K562 (cell line): ENCODE measurements around the gene NTRK1. TPM values are rescaled to one million over a fixed set of nuclear protein-coding genes. Genes with fewer than 3 reads are reported as not detected.

ENCODE experiments used
- BMI1 ChIP-seq: fragments of 150-350 bp; IDR thresholded peaks from 2 replicates; pipeline ENCODE4 v1.6.1; 2014; ENCODE audit warnings: low read length
- HIVEP1 ChIP-seq: fragments of 250-450 bp; sonication (Bioruptor Pico); IDR thresholded peaks from 2 replicates; pipeline ENCODE4 v1.4.0; 2020; ENCODE audit warnings: mild to moderate bottlenecking
- MAFF ChIP-seq: IDR thresholded peaks from 2 replicates; pipeline ENCODE4 v1.6.1; 2012; ENCODE audit warnings: low read length, improper control_type of control experiment
- MCM7 ChIP-seq, 2 experiments: fragments of 450-650 bp; IDR thresholded peaks; 2 replicates each; pipeline ENCODE4 v1.6.1; 2016 to 2018
- NKRF ChIP-seq: fragments of 450-650 bp; IDR thresholded peaks from 2 replicates; pipeline ENCODE4 v1.6.1; 2016; ENCODE audit warnings: borderline replicate concordance
- NUFIP1 ChIP-seq: fragments of 450-650 bp; IDR thresholded peaks from 2 replicates; pipeline ENCODE4 v1.6.1; 2018; ENCODE audit not compliant: partially characterized antibody
- PATZ1 ChIP-seq: fragments of 250-450 bp; sonication (Bioruptor Pico); IDR thresholded peaks from 2 replicates; pipeline ENCODE4 v1.5.0; 2020; ENCODE audit warnings: mild to moderate bottlenecking, borderline replicate concordance
- TAF1 ChIP-seq: IDR thresholded peaks from 2 replicates; pipeline ENCODE4 v1.6.1; 2011; ENCODE audit warnings: mild to moderate bottlenecking, low read length, moderate library complexity; ENCODE audit not compliant: insufficient read depth, control insufficient read depth, severe bottlenecking; ENCODE audit errors: extremely low read depth
- TEAD4 ChIP-seq, 2 experiments: sonication (generic) in 1 of 2; formaldehyde crosslinking in 1 of 2; IDR thresholded peaks; 2 replicates each; pipeline versions ENCODE4 v1.6.1 to v1.8.0; 2012 to 2022; ENCODE audit warnings: borderline replicate concordance in 1 of 2, inconsistent platforms in 1 of 2, low read length in 1 of 2, mild to moderate bottlenecking in 1 of 2, missing genetic modification reagents in 1 of 2
- ZBTB2 ChIP-seq: fragments of 450-650 bp; IDR thresholded peaks from 2 replicates; pipeline ENCODE4 v1.6.1; 2016; ENCODE audit warnings: antibody characterized with exemption
- ZC3H8 ChIP-seq: fragments of 450-650 bp; IDR thresholded peaks from 2 replicates; pipeline ENCODE4 v1.6.1; 2017
- ZFP1 ChIP-seq: fragments of 450-650 bp; formaldehyde crosslinking; IDR thresholded peaks from 2 replicates; pipeline ENCODE4 v1.4.0; 2020; ENCODE audit warnings: mild to moderate bottlenecking, mixed read lengths
- ZNF407 ChIP-seq: fragments of 450-650 bp; IDR thresholded peaks from 2 replicates; pipeline ENCODE4 v1.6.1; 2016; ENCODE audit warnings: low read depth
- polyA plus RNA-seq, 8 experiments: library from polyadenylated mRNA; depleted of rRNA in 4 of 8; stranded (reverse) in 5 of 8; unstranded in 3 of 8; fragments of >200 nt; fragmentation: Nextera tagmentation in 2 of 8; fragmentation: Illumina TruSeq in 1 of 8; extraction: Ambion mirVana in 2 of 8; extraction: Trizol in 1 of 8; gene quantifications; 2 replicates each; pipeline versions ENCODE4 v1.2.1 to v1.2.3, GENCODE V29; 2011 to 2014; ENCODE audit warnings: inconsistent platforms in 1 of 8, missing spikeins in 1 of 8
- total RNA-seq, 7 experiments: library from RNA; depleted of rRNA in 6 of 7; stranded (reverse); fragments of >200 nt in 6 of 7; fragmentation: Illumina TruSeq in 2 of 7; extraction: Trizol in 2 of 7; gene quantifications; 2 replicates each; pipeline versions ENCODE4 v1.2.1 to v1.2.3, GENCODE V29; 2011 to 2021; ENCODE audit warnings: low replicate concordance in 1 of 7

The NTRK1 gene
- total and polyA plus RNA-seq, 9 of the 15 experiments (the other 6 are each of a cell fraction or from before 2014, with no cell fraction given), result 0.46 to 30.0 (median 7.9) TPM

GRCh38 chr1:156813750-156814570 is 46.7 kb upstream of the NTRK1 start (continued):
- no peak for TF ChIP-seq HIVEP1 (CRISPR knock-in tag)
- peak; percentile 15 for TF ChIP-seq NUFIP1
- TF ChIP-seq NKRF, result peak; percentile 92
- no peak for TF ChIP-seq TEAD4 (IDR thresholded peaks at IDR 0.05; ENCODE audit: low read length)
- no peak for TF ChIP-seq TEAD4 (CRISPR knock-in tag; IDR thresholded peaks at IDR 0.05; ENCODE audit: borderline replicate concordance)
- no peak for TF ChIP-seq ZBTB2
- TF ChIP-seq ZNF407, result no peak
- TF ChIP-seq ZC3H8, result no peak
- no peak for TF ChIP-seq MAFF
- no peak for TF ChIP-seq MCM7 (IDR thresholded peaks at IDR 0.05)
- no peak for TF ChIP-seq PATZ1 (CRISPR knock-in tag)
- TF ChIP-seq BMI1, result no peak
- no peak for TF ChIP-seq ZFP1 (CRISPR knock-in tag)
- peak; percentile 59 for TF ChIP-seq TAF1
